ENCODE results near the gene ABCA7. TPM values are rescaled to one million over a fixed set of nuclear protein-coding genes. Genes with fewer than 3 reads are reported as not detected.
A peak's percentile ranks its signal among the peaks of the same experiment; 100 is the strongest.

ABCA7 gene
- total RNA-seq, 1 experiment from 2014 or later, result 18.2 TPM

DNA sequence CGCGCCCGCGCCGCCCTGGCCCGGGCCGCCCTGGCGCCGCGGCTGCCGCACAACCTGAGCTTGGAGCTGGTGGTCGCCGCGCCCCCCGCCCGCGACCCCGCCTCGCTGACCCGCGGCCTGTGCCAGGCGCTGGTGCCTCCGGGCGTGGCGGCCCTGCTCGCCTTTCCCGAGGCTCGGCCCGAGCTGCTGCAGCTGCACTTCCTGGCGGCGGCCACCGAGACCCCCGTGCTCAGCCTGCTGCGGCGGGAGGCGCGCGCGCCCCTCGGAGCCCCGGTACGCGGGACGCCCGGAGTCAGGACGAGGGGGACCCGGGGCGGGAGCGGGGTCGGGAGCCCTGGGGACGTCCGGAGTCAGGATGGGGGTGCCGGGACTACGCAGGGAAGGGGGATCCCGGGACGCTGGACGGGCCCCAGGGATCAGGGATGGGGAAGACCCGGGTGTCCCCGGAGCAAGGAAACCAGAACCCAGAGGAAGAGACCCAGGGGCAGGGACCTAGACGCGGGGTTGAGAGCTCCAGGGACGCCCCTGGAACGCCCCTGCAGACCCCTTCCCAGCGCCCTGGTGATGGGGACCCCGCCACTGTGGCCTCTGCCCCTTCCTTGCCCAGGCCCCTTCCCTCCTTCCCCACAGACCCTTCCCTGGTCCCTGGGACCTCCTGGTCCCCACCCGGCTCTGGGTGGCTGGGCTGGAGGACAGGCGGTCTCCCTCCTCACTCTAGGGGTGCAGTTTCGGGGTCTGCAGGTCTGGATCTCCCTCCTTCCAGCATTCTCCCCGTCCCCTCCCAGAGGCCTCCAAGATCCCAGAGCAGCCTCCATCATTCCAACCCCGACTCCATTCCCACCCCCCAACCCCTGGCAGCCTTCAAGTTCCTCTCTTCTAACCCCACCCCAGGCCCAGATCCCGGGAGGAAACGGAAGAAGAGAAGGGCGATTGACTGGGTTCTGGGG lies 39.0 kb upstream of the ABCA7 start:
- Mint-ChIP-seq H3K9me3 (ENCODE audit: unreplicated experiment) (no peaks in the 10 kb centered on the region), H3K4me3 (ENCODE audit: unreplicated experiment) (no peak overlapping the region), H3K4me1 (ENCODE audit: insufficient read depth, unreplicated experiment) (peaks cover 6% of the 10 kb centered on the region), H3K27ac (ENCODE audit: low read depth, unreplicated experiment) (no peak overlapping the region), H3K27me3 (ENCODE audit: insufficient read depth, unreplicated experiment) (peaks cover 17% of the 10 kb centered on the region), H3K36me3 (ENCODE audit: insufficient read depth, unreplicated experiment) (peaks cover 6% of the 10 kb centered on the region)
- TF ChIP-seq, protein P1, sequence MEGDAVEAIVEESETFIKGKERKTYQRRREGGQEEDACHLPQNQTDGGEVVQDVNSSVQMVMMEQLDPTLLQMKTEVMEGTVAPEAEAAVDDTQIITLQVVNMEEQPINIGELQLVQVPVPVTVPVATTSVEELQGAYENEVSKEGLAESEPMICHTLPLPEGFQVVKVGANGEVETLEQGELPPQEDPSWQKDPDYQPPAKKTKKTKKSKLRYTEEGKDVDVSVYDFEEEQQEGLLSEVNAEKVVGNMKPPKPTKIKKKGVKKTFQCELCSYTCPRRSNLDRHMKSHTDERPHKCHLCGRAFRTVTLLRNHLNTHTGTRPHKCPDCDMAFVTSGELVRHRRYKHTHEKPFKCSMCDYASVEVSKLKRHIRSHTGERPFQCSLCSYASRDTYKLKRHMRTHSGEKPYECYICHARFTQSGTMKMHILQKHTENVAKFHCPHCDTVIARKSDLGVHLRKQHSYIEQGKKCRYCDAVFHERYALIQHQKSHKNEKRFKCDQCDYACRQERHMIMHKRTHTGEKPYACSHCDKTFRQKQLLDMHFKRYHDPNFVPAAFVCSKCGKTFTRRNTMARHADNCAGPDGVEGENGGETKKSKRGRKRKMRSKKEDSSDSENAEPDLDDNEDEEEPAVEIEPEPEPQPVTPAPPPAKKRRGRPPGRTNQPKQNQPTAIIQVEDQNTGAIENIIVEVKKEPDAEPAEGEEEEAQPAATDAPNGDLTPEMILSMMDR (IDR thresholded peaks at IDR 0.05; ENCODE audit: unreplicated experiment), result no peak
- ChIA-PET CTCF (interaction anchor here (0.5 to 1.5 kb wide), 5 partner anchors 9 to 262 kb away, joined by 3 to 4 read pairs (median 3); no protein-coding TSS in a partner anchor), POLR2A (interaction anchor here (0.6 to 0.9 kb wide), 4 partner anchors 17 to 204 kb away, joined by 3 to 4 read pairs (median 4); partner anchors contain the start of gene CNN2)
- intact Hi-C loops (cut with micrococcal nuclease), result loop anchor here (1.0 kb wide), 2 partner anchors 80 to 231 kb away; no protein-coding TSS in a partner anchor
- no peak for DNase-seq (ENCODE audit: unreplicated experiment)
- no TSS peak for BruUV-seq (replicated peaks)

DNA sequence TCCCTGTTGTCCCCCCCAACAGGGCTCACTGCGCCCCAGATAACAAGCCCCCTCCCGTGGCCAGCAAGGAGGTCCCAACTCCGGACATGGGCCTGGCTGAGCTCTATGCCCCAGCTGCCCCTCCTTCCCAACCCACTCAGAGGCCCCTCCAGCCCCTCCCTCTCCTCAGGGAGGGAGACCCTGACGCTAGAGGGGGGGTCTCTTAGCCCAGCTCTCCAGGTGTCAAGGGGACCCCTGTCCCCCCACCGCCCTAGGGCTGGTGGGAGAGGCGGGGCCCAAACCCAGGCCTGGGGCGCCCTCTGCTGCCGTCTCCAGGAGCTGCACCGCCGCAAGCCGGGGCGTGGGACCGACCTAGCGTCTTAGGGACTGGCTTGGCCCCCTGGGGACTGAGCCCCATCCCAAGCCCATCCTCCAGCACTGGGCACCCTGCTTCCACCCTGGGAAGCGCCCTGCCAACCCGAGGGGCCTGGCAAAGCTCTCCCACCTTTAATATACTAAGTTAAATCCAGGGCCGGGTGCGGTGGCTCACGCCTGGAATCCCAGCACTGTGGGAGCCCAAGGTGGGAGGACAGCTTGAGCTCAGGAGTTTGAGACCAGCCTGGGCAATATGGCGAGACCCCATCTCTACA lies 38.3 kb upstream of the ABCA7 start:
- H3K27me3 Mint-ChIP-seq (ENCODE audit: insufficient read depth, unreplicated experiment), result peaks cover 17% of the 10 kb centered on the region
- BruUV-seq (replicated peaks), result no TSS peak
- ChIA-PET POLR2A (interaction anchor here (0.6 to 0.9 kb wide), 4 partner anchors 17 to 203 kb away, joined by 3 to 4 read pairs (median 4); partner anchors contain the start of gene CNN2), CTCF (interaction anchor here (0.5 to 1.5 kb wide), 5 partner anchors 8 to 263 kb away, joined by 3 to 4 read pairs (median 3); no protein-coding TSS in a partner anchor)
- no peaks in the 10 kb centered on the region for H3K9me3 Mint-ChIP-seq (ENCODE audit: unreplicated experiment)
- intact Hi-C loops (cut with micrococcal nuclease), result loop anchor here (1.0 kb wide), 2 partner anchors 80 to 231 kb away; no protein-coding TSS in a partner anchor
- no peak overlapping the region for H3K27ac Mint-ChIP-seq (ENCODE audit: low read depth, unreplicated experiment)
- peak; percentile 51 for DNase-seq (ENCODE audit: unreplicated experiment)
- no peaks in the 10 kb centered on the region for H3K4me1 Mint-ChIP-seq (ENCODE audit: insufficient read depth, unreplicated experiment)
- H3K36me3 Mint-ChIP-seq (ENCODE audit: insufficient read depth, unreplicated experiment), result peaks cover 1% of the 10 kb centered on the region
- H3K4me3 Mint-ChIP-seq (ENCODE audit: unreplicated experiment), result no peak overlapping the region
- TF ChIP-seq, protein P1 (IDR thresholded peaks at IDR 0.05; ENCODE audit: unreplicated experiment), result peak; percentile 95

DNA sequence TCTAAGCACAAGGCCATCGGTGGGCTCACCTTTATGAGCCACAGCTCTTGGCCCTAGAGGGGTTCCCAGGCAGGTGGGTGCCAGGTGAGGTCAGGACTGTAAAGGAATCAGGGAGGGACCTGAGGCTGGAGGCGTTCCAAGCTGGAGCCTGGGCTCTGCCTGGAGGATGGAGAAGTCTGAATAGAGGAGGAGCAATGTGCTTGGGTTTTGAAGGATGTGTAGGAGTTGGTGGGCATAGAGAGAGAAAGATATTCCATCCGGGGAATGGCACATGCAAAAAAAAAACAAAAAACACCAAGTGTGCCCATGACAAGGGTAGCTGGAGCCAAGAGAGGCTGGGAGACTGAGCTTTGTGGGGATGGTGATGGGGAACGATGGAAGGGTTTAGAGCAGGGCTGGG lies 37.3 kb upstream of the ABCA7 start:
- TF ChIP-seq, protein P1 (IDR thresholded peaks at IDR 0.05; ENCODE audit: unreplicated experiment), result no peak
- DNase-seq (ENCODE audit: unreplicated experiment), result no peak
- ChIA-PET POLR2A (interaction anchor here (0.5 kb wide), 1 partner anchor 904 kb away, joined by 3 read pairs; no protein-coding TSS in a partner anchor), CTCF (interaction anchor here (0.6 to 0.7 kb wide), 2 partner anchors 95 to 241 kb away, joined by 4 to 6 read pairs; no protein-coding TSS in a partner anchor)
- H3K27ac Mint-ChIP-seq (ENCODE audit: low read depth, unreplicated experiment), result no peak overlapping the region
- intact Hi-C loops (cut with micrococcal nuclease), result no loop called here
- peaks cover 17% of the 10 kb centered on the region for H3K27me3 Mint-ChIP-seq (ENCODE audit: insufficient read depth, unreplicated experiment)
- no peaks in the 10 kb centered on the region for H3K36me3 Mint-ChIP-seq (ENCODE audit: insufficient read depth, unreplicated experiment)
- H3K4me3 Mint-ChIP-seq (ENCODE audit: unreplicated experiment), result no peak overlapping the region
- H3K9me3 Mint-ChIP-seq (ENCODE audit: unreplicated experiment), result no peaks in the 10 kb centered on the region
- H3K4me1 Mint-ChIP-seq (ENCODE audit: insufficient read depth, unreplicated experiment), result no peaks in the 10 kb centered on the region
- no TSS peak for BruUV-seq (replicated peaks)

All from MCF 10A (cell line).